K562 treated with DMSO at 1 percent for 48 hours (cell line): Measurements from ENCODE around the gene ANK2. TPM values are rescaled to one million over a fixed set of nuclear protein-coding genes. Genes with fewer than 3 reads are reported as not detected.

ENCODE experiments used
- total RNA-seq: library from RNA; unstranded; fragments of 300-600 nt; gene quantifications from 2 replicates; pipeline ENCODE4 v1.2.3, GENCODE V29; 2022; ENCODE audit warnings: low replicate concordance; ENCODE audit errors: extremely low read depth

The ANK2 gene
- not detected in 2 replicates for total RNA-seq

DNA sequence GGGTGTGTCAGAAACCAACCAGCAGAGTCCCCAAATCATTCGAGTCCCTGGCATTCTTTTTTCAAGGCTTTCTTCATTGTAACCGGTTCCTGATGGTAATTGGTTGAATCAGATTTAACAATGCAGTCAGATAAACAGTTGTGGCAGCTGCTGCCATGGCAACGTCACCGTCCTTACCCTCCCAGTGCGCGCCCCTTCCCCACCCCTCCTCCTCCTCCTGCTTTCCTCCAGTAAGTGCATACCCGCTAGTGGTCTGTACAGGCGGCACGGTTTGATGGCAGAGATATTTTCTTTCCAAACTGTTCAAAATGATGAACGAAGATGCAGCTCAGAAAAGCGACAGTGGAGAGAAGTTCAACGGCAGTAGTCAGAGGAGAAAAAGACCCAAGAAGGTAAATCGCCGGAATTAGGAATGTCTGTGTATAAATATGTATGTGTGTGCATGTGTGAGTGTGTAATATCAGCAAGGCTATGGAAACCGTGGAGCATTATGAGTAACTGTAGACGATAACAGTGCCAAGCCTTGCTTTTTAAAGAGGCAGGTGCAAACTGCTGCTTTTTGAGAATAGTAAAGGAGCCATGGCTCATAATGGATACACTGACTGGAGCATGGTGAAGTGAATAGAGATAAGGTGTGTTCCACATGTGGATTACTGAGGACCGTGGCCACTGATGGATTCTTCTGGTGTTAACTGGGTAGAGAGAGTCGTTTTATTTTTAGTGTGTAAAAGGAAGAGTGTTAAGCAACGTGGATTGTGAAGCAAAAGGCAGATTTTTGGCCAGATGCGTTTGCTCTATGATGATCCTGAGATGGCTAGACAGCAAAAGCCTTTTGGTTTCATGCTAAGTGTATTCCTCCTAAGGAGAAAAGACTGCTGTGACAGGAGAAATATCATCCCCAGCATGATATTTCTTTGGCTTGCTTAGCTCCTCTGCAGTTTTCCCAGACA lies at the start of gene ANK2:
TSS of gene ANK2 (plus strand) at position 233 of the 950 bp plus-strand sequence. CDS start at position 309, 76 bp downstream.

